Measurements from ENCODE around the gene GRIPAP1.
"Not testable (repeated sequence)": the region's sequence is repeated elsewhere in the genome, so short reads cannot be mapped to it uniquely, and the experiment has no call there.

GRIPAP1 gene

GRCh38 chrX:48997455-48997854 is 4.6 kb downstream of the GRIPAP1 start:
- DNase-seq, result no peak

- no peak for DNase-seq
These were observed 5.1 kb downstream of the GRIPAP1 start for GRCh38 chrX:48996969-48997368.

GRCh38 chrX:48992341-48992740 is 9.7 kb downstream of the GRIPAP1 start:
- DNase-seq, result no peak

DNA sequence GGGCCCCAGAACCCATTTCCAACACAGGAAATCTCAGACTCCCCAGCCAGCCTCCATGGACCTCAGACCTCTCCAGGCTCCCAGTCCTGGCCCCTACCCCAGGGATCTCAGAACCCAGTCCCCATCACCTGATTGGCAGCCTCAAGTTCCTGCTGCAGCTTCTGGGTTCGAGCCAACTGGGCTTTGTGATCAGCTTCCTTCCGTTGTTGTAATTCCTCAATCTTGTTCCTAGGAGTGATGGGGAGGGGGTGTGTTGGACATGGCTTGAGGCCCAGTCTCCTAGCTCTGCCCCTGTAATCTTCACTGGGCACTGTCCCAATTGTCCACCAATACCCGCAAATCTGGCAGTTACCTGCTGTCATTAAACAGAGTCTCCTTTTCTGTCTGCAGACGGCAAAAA is 12.6 kb downstream of the GRIPAP1 start:
- no peak for DNase-seq

DNA sequence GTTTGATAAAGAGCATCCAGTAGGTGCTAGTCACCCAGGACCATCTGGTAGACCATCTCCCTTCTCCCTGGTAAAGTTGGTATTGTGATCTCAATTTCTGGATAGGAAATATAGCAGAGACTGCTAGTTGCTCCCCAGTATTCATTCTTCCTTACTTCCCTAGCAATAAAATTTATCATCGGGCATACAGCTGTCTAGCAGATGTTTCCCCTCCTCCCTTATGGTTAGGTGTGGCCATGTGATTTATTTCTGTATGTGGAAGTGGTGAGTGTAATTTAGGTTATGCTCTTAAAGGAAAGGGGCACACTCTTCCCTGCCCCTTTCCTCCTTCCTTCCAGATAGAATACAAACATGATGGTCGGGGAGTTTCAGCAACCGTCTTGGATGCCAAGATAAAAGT is 18.2 kb downstream of the GRIPAP1 start:
- no peak for DNase-seq

GRCh38 chrX:48983081-48983480 is 19.0 kb downstream of the GRIPAP1 start:
- no peak for DNase-seq

GRCh38 chrX:48981178-48981577 is 20.9 kb downstream of the GRIPAP1 start:
- no peak for DNase-seq

GRCh38 chrX:48980341-48980740 is 21.7 kb downstream of the GRIPAP1 start:
- not testable (repeated sequence) for DNase-seq

- DNase-seq, result no peak
These were observed 23.8 kb downstream of the GRIPAP1 start for GRCh38 chrX:48978226-48978625.

- DNase-seq, result no peak
These were observed 26.0 kb downstream of the GRIPAP1 start for GRCh38 chrX:48976086-48976485.

GRCh38 chrX:48975541-48975940 is 26.5 kb downstream of the GRIPAP1 start:
- no peak for DNase-seq

DNA sequence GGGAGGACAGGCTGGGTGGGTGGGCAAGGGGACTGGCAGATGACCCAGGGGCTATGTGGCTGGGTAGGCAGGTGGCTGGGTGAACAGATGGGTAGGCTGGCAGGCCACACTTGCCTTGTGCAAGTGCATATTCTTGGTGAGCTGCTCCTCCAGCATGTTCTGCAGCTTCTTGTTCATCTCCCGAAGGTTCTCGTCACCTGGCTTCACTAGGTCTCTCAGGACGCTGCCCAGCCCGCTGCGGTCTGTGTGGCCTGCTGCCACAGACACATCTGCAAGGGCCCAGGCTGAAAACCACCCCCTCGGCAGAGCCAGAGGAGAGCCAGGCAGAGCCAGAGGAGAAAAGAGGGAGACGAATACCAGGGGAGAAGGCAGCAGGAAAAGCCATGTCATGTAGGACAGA is 27.0 kb downstream of the GRIPAP1 start:
- DNase-seq, result no peak

- DNase-seq, result no peak
These were observed 27.5 kb downstream of the GRIPAP1 start for GRCh38 chrX:48974574-48974973.

- DNase-seq, result no peak
These were observed 28.0 kb downstream of the GRIPAP1 start for GRCh38 chrX:48974033-48974432.

DNA sequence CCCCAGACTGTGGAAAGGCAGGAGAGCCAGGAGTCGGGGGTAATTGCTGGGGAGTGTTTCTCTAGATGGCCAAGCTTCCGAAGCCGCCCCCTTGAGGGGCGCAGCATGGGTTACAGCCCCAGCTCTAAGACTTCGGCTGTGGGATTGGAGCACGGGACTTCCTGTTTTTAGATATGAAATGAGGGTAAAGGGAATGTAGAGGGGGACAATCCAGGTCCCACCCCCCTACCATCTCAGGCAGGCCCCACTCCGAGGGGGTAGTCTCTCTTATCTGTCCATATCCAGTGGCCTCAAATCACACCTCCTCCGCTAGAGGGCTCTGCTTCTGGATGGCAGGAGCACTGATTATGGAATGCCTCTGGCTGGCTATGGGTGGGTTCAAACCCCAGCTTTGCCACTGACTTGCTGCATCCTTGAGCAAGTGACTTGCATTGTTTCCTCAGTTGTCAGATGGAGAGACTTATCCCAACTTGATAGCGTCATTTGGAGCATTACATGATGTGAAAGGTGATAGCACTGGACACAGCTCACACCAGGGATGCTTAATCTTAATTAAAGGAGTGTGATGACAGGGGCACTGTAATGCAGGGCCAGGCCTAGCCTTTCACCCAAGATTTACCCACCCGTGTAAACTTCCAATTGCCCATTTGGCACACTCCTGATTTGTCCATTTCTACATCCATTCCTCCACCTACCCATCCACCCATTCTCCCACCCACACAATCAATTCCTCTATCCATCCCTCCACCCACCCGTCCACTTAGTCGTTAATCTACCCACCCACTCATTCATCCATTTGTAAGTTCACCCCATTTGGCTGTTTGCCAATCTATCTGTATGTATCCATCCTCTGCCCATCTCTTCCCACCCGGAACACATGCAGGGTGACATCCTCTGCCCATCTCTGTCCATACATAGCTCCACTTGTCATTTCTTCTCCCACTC is 29.6 kb downstream of the GRIPAP1 start:
- DNase-seq, result peak; percentile 25

- no peak for DNase-seq
These were observed 30.5 kb downstream of the GRIPAP1 start, which contains the start of gene KCND1 for GRCh38 chrX:48971249-48972219. KCND1 (minus strand) TSS chrX:48971844; CDS start chrX:48970271, 1,573 bp downstream.

DNA sequence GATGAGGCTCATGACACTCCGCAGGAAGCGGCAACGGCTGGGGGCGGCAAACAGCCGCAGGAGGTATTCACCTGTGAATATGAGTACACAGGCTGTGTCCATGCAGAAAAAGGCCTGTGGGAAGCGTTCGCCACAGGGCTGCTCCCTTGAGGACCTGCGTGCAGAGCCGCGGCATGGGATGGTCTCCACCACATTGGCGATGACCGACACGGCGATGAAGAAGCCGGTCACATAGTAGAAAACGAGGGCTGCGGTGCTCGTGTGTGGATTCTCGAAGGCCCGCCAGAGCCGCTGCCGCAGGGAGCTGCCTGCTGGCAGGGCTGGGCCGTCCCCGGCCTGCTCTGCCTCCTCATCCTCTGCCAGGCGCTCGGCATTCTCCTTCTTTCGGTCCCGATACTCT is 32.6 kb downstream of the GRIPAP1 start:
- no peak for DNase-seq

DNA sequence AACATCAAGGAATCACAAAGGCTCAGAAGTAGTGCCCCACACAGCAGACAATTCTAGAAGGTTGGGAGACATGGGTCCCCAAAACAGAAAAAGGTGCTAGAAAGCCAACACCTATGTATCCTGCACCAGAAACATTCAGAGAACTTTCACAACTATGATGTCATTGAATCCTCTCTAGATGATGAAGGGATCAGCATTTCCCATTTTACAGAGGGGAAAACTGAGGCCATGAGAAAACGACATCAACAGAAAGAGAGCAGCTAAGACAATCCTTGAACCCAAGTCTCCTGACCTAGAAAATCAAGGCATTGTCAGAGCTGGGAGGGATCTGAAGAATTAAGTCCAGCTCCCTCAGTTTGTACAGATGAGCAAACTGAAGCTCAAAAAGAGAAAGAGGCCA is 33.7 kb downstream of the GRIPAP1 start:
- DNase-seq, result no peak

- DNase-seq, result no peak
These were observed 35.1 kb downstream of the GRIPAP1 start for GRCh38 chrX:48966796-48967579.

GRCh38 chrX:48965959-48966358 is 36.1 kb downstream of the GRIPAP1 start:
- no peak for DNase-seq

DNA sequence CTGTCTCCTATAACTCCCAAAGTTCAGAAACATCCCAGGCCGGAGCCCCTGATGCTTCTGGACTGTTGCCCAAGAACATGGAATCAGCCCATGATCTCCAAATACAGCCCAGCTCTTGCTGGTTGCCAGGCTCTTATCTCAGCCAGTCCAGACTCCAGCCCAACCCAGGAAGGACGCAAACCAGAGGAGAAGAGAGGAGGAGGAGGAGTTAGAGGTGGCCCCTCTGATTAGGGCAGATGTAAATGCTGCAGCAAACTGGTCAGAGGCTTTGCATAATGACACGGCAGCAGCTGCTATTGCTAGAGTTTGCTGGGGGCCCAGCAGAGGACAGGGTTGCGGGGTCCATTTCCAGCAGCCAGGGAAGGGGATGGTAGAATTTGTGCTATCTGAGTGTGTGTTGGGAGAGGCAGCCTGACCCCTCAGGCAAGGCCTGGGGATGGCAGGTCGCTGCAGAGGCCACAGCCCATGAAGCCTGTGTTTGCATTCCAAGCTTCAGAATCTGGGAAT is 40.4 kb downstream of the GRIPAP1 start:
- no peak for DNase-seq

DNA sequence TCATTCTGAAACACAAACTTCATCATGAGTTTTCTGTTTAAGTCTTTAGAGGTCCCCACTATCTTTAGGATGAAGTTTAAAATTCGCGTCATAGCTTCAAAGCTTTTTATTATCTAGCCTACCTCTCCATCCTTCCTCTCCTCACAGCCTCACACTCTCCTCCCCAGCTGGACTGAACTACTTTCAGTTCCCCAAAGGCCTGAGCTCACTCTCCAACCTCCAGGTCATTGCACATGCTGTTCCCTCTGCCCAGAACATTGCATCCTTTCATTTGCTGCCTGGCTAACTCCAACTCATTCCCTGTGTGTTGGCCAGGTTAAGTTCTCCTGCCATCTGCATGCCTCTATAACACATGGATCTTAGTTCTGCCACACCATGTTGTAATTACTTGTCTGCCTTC is 41.8 kb downstream of the GRIPAP1 start:
- no peak for DNase-seq
